GM20000 (cell line): ENCODE measurements around the gene SLC9A1.
A peak's percentile ranks its signal among the peaks of the same experiment; 100 is the strongest.

Experiments used
- DNase-seq: peaks from one replicate; pipeline ENCODE4 v3.0.0; 2012; ENCODE audit warnings: low spot score
- TF ChIP-seq, protein P1 (sequence below): IDR thresholded peaks from 2 replicates; pipeline ENCODE4 v1.5.1; 2012; ENCODE audit warnings: mild to moderate bottlenecking, control low read depth; ENCODE audit errors: extremely low read depth, missing control alignments

The SLC9A1 gene

DNA sequence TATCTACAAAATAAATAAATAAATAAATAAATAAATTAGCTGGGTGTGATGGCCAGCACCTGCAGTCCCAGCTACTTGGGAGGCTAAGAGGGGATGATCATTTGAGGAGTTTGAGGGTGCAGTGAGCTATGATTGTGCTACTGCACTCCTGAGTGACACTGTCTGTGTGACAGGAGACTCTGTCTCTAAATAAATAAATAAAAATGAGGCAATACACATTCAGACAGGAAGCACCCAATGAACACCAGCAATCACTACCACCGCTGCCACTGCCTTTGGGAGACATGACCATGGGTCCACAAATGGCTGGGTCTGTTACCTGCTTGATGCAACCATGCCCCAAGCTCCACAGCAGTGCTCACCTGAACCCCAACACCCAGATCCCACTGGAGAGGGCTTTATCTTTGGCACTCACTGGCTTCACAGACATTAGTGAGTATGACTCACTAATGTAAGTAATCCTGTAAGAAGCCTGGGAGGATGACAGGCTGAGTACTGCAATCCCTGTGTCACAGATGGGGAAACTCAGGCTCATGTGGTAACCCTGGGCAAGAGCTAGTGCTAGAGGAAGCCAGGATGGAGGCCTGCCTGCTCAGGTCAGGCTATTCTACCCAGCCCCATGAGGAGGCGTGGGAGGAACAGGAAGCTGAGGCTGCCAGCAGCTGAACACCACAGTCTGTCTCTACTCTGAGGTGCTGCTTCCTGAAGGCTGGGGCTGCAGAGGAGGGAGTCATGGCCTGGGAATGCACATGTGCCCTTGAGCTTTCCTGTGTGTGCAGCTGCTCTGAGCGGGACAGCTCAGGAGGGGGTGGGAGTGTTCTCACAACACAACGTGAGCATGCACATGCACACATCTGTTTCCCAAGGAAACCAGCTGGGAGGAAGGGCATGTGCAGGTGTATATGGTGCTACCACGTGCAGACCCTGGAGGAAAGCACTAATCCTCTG lies 43.0 kb downstream of the SLC9A1 start:
- TF ChIP-seq, protein P1, sequence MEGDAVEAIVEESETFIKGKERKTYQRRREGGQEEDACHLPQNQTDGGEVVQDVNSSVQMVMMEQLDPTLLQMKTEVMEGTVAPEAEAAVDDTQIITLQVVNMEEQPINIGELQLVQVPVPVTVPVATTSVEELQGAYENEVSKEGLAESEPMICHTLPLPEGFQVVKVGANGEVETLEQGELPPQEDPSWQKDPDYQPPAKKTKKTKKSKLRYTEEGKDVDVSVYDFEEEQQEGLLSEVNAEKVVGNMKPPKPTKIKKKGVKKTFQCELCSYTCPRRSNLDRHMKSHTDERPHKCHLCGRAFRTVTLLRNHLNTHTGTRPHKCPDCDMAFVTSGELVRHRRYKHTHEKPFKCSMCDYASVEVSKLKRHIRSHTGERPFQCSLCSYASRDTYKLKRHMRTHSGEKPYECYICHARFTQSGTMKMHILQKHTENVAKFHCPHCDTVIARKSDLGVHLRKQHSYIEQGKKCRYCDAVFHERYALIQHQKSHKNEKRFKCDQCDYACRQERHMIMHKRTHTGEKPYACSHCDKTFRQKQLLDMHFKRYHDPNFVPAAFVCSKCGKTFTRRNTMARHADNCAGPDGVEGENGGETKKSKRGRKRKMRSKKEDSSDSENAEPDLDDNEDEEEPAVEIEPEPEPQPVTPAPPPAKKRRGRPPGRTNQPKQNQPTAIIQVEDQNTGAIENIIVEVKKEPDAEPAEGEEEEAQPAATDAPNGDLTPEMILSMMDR, result no peak
- peak; percentile 86 for DNase-seq

DNA sequence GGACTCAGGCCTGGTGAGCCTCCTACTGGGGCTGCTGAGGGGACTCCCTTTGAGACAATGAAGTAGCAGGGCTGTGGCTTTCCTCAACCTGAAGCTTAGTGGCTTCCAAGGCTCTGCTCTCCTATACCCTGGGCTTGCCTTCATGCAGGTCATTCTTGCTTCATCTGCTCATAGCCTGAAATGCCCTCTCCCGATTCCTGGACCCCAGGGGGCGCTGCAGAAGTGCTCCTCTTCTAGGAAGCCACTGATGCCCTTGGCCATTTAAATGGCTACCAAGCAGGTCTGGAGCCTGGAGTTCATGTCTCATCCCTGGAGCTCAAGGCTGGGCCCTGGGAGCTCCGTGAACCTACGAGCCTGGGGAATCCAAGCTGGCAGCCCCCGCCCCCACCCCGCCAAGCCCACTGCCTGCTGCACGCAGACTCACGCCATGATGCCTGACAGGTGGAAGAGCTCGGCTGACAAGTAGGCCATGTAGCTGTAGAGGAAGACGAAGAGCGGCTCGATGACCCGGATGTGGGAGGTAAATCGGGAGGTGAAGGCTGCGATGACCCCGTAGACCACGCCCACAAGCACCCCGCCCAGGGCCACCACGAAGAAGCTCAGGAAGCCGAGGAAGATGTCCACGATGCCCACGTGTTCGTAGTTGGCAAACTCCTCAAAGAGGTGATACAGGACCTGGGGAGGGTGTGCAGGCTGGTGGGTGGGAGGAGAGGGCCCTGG lies 45.7 kb downstream of the SLC9A1 start:
- TF ChIP-seq, protein P1, result no peak
- DNase-seq, result no peak

DNA sequence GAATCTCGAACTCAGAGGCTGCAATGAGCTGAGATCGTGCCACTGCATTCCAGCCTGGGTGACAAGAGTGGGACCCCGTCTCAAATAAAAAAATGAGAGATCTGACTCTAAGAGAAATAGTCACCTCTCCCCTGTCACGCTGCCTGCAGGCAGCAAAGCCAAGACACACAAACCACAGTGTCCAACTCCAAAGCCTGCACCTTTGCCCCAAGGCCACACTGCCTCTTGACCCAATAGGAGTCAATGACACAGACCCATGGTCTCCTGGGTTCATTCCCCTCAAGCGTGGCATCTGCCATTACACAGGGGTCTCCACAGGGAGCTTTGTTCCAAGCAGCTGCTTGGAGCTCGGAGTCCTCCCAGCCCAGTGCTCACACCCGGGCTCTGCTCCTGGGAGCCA lies 46.3 kb downstream of the SLC9A1 start:
- TF ChIP-seq, protein P1, result no peak
- no peak for DNase-seq

DNA sequence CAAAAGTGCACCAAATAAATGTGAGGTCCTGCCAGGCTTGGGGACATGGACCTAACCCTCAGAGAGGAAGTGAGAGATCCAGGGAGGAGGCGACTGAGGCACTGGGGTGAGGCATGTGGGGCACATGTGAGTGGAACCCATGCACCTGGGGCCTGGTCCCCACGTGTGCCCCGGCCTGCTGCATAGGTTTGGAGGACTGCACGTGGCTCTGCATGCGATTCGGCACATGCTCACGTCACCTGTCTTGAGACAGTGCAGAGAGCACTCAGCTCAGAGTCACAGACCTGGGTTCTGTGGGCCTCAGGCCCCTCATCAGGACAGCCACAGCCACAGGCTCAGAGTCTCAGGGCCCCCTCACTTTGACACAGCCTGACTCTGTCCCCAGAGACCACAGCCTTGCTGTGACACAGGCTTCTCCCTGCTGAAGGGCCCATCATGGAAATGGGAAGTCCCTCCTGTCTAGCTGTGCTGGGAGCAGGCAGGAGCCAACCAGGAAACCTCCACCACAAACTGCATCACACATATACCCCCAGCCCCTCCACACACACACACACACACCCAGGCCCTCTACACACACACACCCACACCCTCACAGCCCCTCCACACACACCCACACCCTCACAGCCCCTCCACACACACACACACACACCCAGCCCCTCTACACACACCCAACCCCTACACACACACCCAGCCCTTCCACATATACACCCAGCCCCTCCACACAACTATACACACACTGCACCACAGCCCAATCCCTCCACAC lies 48.2 kb downstream of the SLC9A1 start:
- peak; percentile 59 for DNase-seq

DNA sequence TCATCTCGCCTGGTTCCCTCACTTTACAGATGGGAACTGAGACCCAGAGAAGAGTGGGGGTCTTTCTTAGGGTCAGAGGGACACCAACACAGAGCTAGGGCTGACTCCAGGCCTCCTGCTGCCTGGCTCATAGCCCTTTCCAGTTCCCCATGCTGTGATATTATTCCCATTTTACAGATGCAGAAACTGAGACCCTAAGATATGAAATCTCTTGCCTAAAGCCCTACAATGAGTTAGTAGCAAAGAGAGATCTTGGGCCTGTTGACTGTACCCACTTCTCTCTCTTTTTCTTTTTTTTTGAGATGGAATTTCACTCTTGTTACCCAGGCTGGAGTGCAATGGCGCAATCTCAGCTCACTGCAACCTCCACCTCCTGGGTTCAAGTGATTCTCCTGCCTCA lies 49.9 kb downstream of the SLC9A1 start:
- DNase-seq, result no peak
- TF ChIP-seq, protein P1, result no peak

More for the DNA sequence above, 48.2 kb downstream of the SLC9A1 start:
- TF ChIP-seq, protein P1, result no peak

DNA sequence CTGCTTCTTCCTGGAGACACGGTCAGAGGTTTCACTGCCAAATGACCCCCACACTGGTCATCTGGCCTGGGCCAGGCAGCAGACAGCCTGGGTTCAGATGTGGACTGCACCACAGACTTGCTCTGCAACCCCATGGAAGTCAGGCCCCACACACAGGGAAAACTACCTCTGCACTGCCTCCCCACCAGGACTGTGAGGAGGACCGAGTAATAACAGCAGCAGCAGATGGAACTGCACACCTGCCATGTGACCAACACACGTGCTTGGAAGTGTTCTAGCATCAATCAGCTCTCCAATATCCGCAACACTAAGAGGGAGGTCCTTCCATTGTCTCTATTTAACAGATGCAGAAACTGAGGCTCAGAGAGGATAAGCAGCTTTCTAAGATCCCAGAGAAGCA lies 51.4 kb downstream of the SLC9A1 start:
- no peak for DNase-seq
- TF ChIP-seq, protein P1, result no peak
